Measurements from ENCODE around the gene C12orf57. TPM values are rescaled to one million over a fixed set of nuclear protein-coding genes. Genes with fewer than 3 reads are reported as not detected.

The C12orf57 gene
- total and polyA plus RNA-seq, 2 of the 13 experiments (the other 11 are each of a cell fraction or from before 2014, with no cell fraction given), result 84.0 to 287 TPM

GRCh38 chr12:6904280-6905276 lies 39.2 kb upstream of the C12orf57 start, which contains the start of gene LRRC23 (continued):
- peak; percentile 26; the same call in 1 of the 2 replicates for TF ChIP-seq UBTF (CRISPR knock-in tag; IDR thresholded peaks at IDR 0.05)
- TF ChIP-seq ZSCAN21 (CRISPR knock-in tag; IDR thresholded peaks at IDR 0.05; ENCODE audit: borderline replicate concordance), result no peak
- TF ChIP-seq POGZ (CRISPR knock-in tag; IDR thresholded peaks at IDR 0.05), result peak; percentile 34; the same call in 1 of the 2 replicates
- no peak for TF ChIP-seq ZNF652 (CRISPR knock-in tag; IDR thresholded peaks at IDR 0.05; ENCODE audit: borderline replicate concordance, low read depth)
- 0 out of 2 replicates have a peak, but pooled peaks have one; percentile 20 for TF ChIP-seq CCDC6 (CRISPR knock-in tag; IDR thresholded peaks at IDR 0.05)
- TF ChIP-seq ZBTB38 (CRISPR knock-in tag; IDR thresholded peaks at IDR 0.05), result no peak; the same call in 1 of the 2 replicates
- no peak for TF ChIP-seq HNRNPL (IDR thresholded peaks at IDR 0.05; ENCODE audit: low read depth, low read length)
- TF ChIP-seq CHCHD3 (CRISPR knock-in tag; IDR thresholded peaks at IDR 0.05), result no peak
- no peak for TF ChIP-seq ZNF282 (IDR thresholded peaks at IDR 0.05; ENCODE audit: partially characterized antibody)
- peak; percentile 42; the same call in 1 of the 2 replicates for TF ChIP-seq GABPB1 (CRISPR knock-in tag; IDR thresholded peaks at IDR 0.05)
- no peak for TF ChIP-seq AFF4 (CRISPR knock-in tag; IDR thresholded peaks at IDR 0.05)
- no peak for TF ChIP-seq SNAPC4 (CRISPR knock-in tag; IDR thresholded peaks at IDR 0.05)
- TF ChIP-seq ZNF335 (CRISPR knock-in tag; IDR thresholded peaks at IDR 0.05), result no peak
- TF ChIP-seq, protein P1, sequence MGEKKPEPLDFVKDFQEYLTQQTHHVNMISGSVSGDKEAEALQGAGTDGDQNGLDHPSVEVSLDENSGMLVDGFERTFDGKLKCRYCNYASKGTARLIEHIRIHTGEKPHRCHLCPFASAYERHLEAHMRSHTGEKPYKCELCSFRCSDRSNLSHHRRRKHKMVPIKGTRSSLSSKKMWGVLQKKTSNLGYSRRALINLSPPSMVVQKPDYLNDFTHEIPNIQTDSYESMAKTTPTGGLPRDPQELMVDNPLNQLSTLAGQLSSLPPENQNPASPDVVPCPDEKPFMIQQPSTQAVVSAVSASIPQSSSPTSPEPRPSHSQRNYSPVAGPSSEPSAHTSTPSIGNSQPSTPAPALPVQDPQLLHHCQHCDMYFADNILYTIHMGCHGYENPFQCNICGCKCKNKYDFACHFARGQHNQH (CRISPR knock-in tag; IDR thresholded peaks at IDR 0.05), result no peak
- no peak for TF ChIP-seq ZNF225 (CRISPR knock-in tag; IDR thresholded peaks at IDR 0.05)
- TF ChIP-seq SP5 (CRISPR knock-in tag; IDR thresholded peaks at IDR 0.05; ENCODE audit: borderline replicate concordance, low read depth), result no peak
